NCI-H1417 treated with DMSO at 0.1 percent for 48 hours (cell line): Measurements from ENCODE around the gene GLI2.

Source experiments
- DNase-seq: peaks from one replicate; lab custom pipeline; 2025; lab: John Stamatoyannopoulos, UW

Gene GLI2

DNA sequence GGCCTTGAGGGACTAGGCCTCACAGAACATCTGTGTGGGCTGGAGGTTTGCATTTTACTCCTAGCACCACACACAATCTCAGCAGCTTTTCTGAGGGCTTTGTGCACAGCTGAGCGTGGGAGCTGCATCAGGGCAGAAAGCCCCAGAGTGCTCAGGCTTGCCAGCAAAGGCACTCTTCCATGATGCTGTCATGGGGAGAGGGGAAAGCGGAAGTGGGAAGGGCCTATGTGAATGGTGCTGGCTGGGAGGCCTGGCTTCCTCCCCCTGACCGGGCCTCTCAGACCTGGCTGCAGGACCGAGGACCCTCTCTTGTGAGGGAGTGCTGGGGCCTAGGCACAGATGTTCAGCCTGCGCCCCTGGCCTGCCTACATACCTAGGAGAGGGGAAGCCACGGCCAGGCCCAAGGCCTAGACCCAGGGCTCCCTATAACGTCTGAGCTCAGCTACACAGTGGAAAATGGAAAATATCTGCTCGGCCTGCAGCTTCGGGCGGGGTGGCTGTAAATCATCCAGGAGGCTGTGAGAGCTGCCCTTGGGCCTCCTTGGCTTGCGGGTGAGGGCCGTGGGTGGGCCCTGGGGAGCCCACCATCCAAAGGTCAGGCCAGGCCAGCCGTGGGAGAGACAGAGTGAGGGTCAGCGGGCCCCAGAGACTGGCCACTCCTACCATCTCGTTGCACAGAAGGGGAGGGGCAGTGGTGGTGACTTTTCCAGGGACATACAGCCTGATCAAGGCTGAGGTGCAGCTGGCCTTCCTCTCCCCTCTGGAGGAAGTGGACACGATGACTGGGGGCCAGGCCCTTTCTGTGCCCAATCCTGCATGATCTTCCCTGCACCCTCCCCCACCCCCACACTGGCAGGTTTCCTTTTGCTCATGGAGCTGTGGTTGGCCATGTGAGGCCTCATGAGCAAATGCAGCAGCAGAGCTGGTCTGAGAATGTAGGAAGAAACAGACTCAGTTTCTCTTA lies 22.8 kb downstream of the GLI2 start:
- no peak for DNase-seq

DNA sequence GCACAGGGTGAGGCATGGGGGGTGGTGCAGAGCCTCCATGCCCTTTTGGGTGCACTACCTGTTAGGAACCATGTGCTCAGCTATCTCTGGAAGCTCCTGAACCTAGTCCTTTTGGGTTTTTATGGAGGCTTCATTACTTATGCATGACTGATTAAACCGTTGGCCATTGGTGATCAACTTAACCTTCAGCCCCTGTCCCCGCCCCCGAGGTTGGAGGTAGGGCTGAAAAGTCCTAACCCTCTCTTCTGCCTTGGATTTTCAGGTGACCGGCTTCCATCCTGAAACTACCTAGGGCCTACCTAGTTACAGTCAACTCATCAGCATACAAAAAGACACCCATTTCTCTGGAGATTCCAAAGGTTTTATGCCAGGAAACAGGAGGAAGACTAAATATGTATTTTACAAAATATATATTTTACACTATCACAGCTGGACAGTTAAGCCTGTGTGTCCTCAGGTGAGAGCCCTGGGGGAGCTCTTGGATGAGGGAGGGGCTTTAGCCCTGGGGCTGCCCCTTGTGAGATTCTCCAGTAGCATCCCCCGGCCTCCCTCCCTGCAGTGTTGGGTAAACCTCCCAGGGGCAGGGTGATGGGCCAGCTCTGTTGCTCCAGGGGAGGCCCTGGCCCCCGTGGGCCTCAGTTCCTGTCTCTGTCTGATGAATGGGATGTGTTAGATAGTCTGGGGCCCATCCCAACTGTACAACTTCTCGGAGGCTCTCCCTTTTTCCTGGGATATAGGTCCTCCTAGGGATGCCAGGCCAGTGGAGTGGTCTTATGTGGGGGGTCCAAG lies 24.1 kb downstream of the GLI2 start:
- DNase-seq: no peak

- DNase-seq: no peak
Observed at GRCh38 chr2:120760446-120761135, 24.9 kb downstream of the GLI2 start.

GRCh38 chr2:120761164-120761861 lies 25.6 kb downstream of the GLI2 start:
- no peak for DNase-seq

- DNase-seq: no peak
Observed at GRCh38 chr2:120761911-120762310, 26.2 kb downstream of the GLI2 start.

GRCh38 chr2:120762341-120763061 lies 26.8 kb downstream of the GLI2 start:
- DNase-seq: no peak

DNA sequence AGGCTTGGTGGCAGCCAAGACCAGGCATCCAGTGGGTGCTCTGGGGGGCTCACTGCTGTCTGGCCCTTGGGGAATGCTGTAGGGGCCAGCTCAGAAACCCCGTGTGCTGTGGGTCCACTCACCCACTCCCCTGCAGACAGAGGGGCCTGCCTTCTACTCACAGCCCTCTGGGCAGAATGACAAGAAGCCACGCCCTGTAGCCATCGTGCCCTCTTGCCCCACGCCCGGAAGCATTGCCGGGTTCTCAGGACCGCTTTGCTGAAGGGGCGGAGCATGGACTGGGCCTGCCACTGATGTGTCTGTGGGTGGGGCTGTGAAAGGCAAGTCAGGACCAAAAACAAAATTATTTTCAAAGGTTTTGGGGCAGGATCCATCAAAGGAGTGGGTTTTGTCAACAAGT lies 27.8 kb downstream of the GLI2 start:
- no peak for DNase-seq

GRCh38 chr2:120763931-120764330 lies 28.3 kb downstream of the GLI2 start:
- no peak for DNase-seq

- no peak for DNase-seq
Observed at GRCh38 chr2:120764492-120764891, 28.8 kb downstream of the GLI2 start.

DNA sequence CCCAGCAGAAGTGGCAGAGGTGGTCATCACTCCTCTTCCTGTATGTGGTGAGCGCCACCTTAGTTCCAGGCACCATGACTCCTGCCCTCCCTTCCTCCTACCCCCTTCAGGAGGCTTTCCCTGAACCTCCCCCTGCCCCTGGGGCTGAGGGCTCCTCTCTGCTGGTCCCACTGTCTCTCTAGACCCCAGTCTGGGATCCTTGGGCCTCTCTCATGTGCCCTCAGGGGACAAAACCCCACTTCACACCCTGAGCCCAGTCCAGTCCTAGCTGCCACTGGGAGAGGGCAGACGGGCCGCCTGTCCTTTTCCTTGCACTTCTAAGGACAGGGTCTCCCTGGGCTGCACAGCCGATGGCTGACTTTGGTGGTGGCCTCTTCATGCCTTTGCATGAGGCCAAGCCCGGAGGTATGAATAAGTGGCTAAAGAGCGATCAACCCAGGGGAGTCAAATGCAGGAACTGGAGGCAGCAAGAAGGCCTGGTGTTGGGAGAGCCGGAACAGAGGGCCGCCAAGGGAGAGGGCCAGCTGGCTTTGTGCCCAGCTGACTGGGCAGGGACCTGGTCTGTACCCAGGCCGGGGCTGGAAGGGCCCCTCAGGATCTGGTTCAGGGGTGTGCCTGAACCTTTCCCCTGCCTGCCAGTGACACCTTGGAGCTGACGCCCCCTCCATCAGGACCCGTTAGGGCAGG lies 29.5 kb downstream of the GLI2 start:
- DNase-seq: no peak

GRCh38 chr2:120765678-120766469 lies 30.2 kb downstream of the GLI2 start:
- no peak for DNase-seq

DNA sequence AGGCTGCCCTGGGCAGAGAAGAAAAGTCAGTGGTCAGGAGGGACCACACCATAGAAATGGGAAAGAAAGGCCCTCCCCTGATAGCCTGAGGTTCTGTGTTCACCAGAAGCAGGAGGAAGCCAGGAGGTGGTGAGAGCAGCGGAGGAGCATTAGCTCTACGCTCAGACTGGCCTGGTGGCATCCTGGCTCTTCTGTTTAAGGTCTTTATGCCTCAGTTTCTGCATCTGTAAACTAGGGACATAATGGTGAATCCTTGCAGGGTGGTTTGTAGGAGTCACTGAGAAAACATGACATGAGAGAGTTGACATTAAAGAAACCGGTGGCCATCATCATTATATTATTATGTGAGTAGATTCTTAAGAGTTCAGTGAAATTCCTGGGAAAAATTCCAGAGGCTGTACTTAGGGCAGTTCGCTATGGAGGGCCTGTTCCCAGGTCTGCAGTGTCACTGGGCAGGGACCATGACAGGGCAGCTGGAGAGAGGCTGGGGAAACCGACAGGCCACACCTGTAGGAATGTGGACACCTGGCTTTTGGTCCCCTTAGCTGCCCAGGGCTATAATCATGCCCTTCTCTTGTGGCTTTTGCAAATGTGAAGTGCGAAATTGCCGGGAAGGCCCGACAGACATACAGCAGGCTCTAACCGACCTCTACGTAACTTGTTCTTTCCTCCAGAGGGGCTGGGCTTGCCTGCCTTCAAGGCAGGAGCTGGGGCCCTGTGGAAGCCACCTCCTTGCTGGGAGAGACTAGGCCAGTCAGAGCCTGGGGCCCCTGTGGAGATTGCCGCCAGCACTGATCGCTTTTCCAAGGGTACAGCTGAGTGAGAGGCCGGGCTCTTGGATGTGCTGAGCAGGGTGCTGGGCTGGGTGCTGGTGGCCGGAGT lies 31.0 kb downstream of the GLI2 start:
- no peak for DNase-seq

DNA sequence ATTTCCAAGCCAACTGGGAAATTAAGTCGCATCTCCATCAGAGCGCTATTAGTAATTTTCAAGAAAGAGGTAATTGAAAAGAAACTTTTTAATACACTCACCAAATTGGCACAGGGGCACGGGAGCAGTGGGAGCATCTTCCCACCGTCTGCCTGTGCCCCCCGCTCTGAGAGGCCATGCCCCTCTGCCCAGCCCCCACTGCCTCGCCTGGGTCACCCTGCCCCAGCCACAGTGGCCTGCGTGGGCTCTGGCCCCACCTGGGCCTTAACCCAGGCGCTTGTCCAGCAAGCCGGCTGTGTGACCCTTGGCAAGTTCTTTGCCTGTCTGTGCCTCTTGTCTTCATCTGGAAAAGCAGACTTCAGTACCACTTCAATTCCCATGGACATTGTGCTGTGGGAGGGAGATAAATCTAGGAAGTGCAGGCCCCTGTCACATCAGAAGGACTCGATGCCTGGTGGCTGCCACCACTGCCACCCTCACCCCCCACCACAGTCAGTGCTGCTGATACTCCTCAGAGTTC lies 31.9 kb downstream of the GLI2 start:
- DNase-seq: no peak

- DNase-seq: no peak
Observed at GRCh38 chr2:120768112-120769048, 32.7 kb downstream of the GLI2 start.

DNA sequence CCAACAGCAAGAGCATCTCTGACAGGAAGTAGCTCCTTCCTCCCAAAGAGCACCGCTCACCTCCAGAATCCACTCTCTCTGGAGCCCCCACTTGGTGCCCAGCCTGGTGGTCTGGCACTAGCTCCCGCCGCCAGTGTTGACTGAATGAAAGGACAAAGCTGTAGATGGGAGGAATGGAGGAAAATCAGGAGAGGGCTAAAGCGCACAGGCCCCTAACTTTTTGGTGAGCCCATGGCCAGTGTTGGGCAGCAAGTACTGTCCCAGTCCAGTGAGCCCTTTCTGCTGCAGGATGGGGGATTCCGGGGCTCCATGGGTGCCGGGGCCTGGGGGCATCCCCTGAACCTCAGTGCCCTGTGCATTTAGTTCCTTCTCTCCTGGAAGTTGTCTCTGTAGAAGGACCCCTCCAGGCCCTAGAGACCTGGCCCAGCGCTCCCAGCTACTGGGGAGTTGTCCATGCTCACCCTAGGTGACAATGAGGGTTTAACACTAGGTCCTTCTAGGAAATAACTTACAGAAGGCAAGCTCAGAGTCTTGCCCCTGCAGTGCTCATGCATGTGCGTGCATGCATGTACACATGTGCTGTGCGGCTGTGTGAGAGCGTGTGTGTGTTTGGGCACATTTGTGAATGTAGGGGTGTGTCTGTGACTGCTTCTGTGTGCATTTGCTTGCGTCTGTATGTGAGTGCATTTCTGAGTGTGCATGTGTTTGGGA lies 33.6 kb downstream of the GLI2 start:
- no peak for DNase-seq

DNA sequence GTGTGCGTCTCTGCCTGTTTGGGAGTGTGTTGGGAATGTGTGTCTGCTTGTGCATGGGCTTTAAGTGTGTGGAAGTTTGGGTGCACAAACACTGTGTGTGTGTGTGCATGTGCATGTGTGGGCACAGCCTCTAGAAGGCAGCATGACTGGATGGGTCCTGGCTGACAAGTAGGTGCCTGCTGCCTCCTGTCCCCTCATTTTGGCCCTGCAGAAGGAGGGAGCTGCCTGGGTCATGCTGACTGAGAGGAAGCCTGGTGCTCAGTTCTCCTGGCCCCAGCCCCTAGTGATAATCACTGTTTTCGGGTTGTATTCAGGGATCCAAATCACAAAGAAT lies 34.1 kb downstream of the GLI2 start:
- no peak for DNase-seq

- no peak for DNase-seq
Observed at GRCh38 chr2:120770176-120770575, 34.5 kb downstream of the GLI2 start.
